Keratinocyte (primary cell): ENCODE results near the gene LOXHD1. TPM values are rescaled to one million over a fixed set of nuclear protein-coding genes. Genes with fewer than 3 reads are reported as not detected.

Source experiments
- DNase-seq: peaks from one replicate; pipeline ENCODE4 v3.0.0-alpha.2; 2011; ENCODE audit warnings: low read depth, missing footprints, low spot score
- FAIRE-seq: peaks from 2 replicates; lab custom pipeline; 2011; peaks lifted over from hg19 to GRCh38; lab: Jason Lieb, UNC
- H2AFZ ChIP-seq: 2 replicates; pipeline ENCODE4 v1.6.0; 2012; ENCODE audit warnings: low read length, control low read depth, inconsistent platforms; ENCODE audit not compliant: control insufficient read depth
- H3K27ac ChIP-seq: 2 replicates; pipeline ENCODE4 v1.5.1; 2011; ENCODE audit warnings: low read length; ENCODE audit not compliant: control insufficient read depth, insufficient read depth
- H3K27me3 ChIP-seq: 3 replicates; pipeline ENCODE4 v1.6.0; 2011; ENCODE audit warnings: low read length; ENCODE audit not compliant: control insufficient read depth, insufficient read depth; ENCODE audit errors: extremely low read depth
- H3K36me3 ChIP-seq, 2 experiments: 2 replicates in 1 of 2; 3 replicates in 1 of 2; pipeline ENCODE4 v1.5.1; 2011; ENCODE audit warnings: low read length in 2 of 2, mild to moderate bottlenecking in 1 of 2; ENCODE audit not compliant: control insufficient read depth in 2 of 2, insufficient read depth in 2 of 2; ENCODE audit errors: extremely low read depth in 1 of 2
- H3K4me1 ChIP-seq: 3 replicates; pipeline ENCODE4 v1.5.1; 2011; ENCODE audit warnings: low read length; ENCODE audit not compliant: control insufficient read depth, insufficient read depth; ENCODE audit errors: extremely low read depth
- H3K4me2 ChIP-seq: 3 replicates; pipeline ENCODE4 v1.6.0; 2011; ENCODE audit warnings: low read depth, low read length; ENCODE audit not compliant: control insufficient read depth, insufficient read depth; ENCODE audit errors: extremely low read depth
- H3K4me3 ChIP-seq, 3 experiments: fragments of 200-600 bp in 1 of 3; sonication (generic) in 1 of 3; 2 replicates in 2 of 3; 3 replicates in 1 of 3; pipeline ENCODE4 v1.5.1; 2011 to 2016; ENCODE audit warnings: low read length in 3 of 3, mild to moderate bottlenecking in 3 of 3, control low read depth in 2 of 3, inconsistent platforms in 1 of 3, low read depth in 1 of 3, mixed read lengths in 1 of 3, mixed run types in 1 of 3, moderate library complexity in 1 of 3; ENCODE audit not compliant: control insufficient read depth in 2 of 3, insufficient read depth in 2 of 3; ENCODE audit errors: extremely low read depth in 1 of 3
- H3K79me2 ChIP-seq: 2 replicates; pipeline ENCODE4 v1.6.0; 2012; ENCODE audit warnings: low read length; ENCODE audit not compliant: control insufficient read depth, insufficient read depth
- H3K9ac ChIP-seq: 3 replicates; pipeline ENCODE4 v1.6.0; 2011; ENCODE audit warnings: low read length; ENCODE audit not compliant: control insufficient read depth, insufficient read depth; ENCODE audit errors: extremely low read depth
- H3K9me1 ChIP-seq: 3 replicates; pipeline ENCODE4 v1.6.0; 2011; ENCODE audit warnings: low read length; ENCODE audit not compliant: control insufficient read depth, insufficient read depth; ENCODE audit errors: extremely low read depth
- H3K9me3 ChIP-seq: 2 replicates; pipeline ENCODE4 v1.5.1; 2012; ENCODE audit warnings: low read depth, low read length; ENCODE audit not compliant: control insufficient read depth
- H4K20me1 ChIP-seq: 3 replicates; pipeline ENCODE4 v1.6.0; 2011; ENCODE audit warnings: low read length; ENCODE audit not compliant: control insufficient read depth, insufficient read depth; ENCODE audit errors: extremely low read depth
- CTCF ChIP-seq, 3 experiments: IDR thresholded peaks in 1 of 3; conservative IDR thresholded peaks in 1 of 3; optimal IDR thresholded peaks in 1 of 3; 2 replicates in 2 of 3; 3 replicates in 1 of 3; pipeline versions ENCODE3 to v1.5.1; 2011; ENCODE audit warnings: low read length in 3 of 3, mild to moderate bottlenecking in 3 of 3, moderate library complexity in 2 of 3, control low read depth in 1 of 3, inconsistent platforms in 1 of 3; ENCODE audit not compliant: insufficient read depth in 2 of 3; ENCODE audit errors: extremely low read depth in 1 of 3
- EZH2 ChIP-seq: IDR thresholded peaks from one replicate; pipeline ENCODE4 v1.6.1; 2012; ENCODE audit warnings: inconsistent platforms, mild to moderate bottlenecking, low read length, moderate library complexity
- dilution Hi-C: fragments of 300-500 bp; cut with MboI; formaldehyde crosslinking; loops from one replicate; pipeline ENCODE4 v1.7.0; 2020; ENCODE audit warnings: low sequenced_read_pairs; ENCODE audit not compliant: extremely low pct_ligation_motif_present
- polyA plus RNA-seq, 5 experiments: library from polyadenylated mRNA; depleted of rRNA in 3 of 5; stranded (reverse) in 3 of 5; stranded (forward) in 1 of 5; unstranded in 1 of 5; fragments of >200 nt; gene quantifications; 1 replicate in 1 of 5; 2 replicates in 3 of 5; 3 replicates in 1 of 5; pipeline versions ENCODE4 v1.2.1 to v1.2.3, GENCODE V29; 2011 to 2012; ENCODE audit warnings: missing spikeins in 2 of 5, low read depth in 1 of 5, low replicate concordance in 1 of 5

Gene LOXHD1
- polyA plus RNA-seq, 1 donor (not counting 4 experiments of a cell fraction or from before 2014, with no cell fraction given), result not detected

GRCh38 chr18:46555724-46556123 is 101.3 kb downstream of the LOXHD1 start:
- Histone ChIP-seq H3K27me3 (no peaks in the 10 kb centered on the region), H3K4me2 (no peak overlapping the region), H3K9ac (no peak overlapping the region), H3K4me1 (no peaks in the 10 kb centered on the region), H4K20me1 (no peaks in the 10 kb centered on the region), H3K9me1 (no peaks in the 10 kb centered on the region), H2AFZ (no peak overlapping the region), H3K4me3 (no peak overlapping the region), H3K27ac (no peak overlapping the region), H3K79me2 (no peaks in the 10 kb centered on the region), H3K9me3 (no peaks in the 10 kb centered on the region), H3K36me3 (no peaks in the 10 kb centered on the region)
- TF ChIP-seq EZH2, result no peak
- peak in 2 of 3 experiments; percentile 29 to 54 for TF ChIP-seq CTCF (optimal IDR thresholded peaks at IDR 0.05 in 1 of 3, IDR thresholded peaks at IDR 0.05 in 1 of 3, conservative IDR thresholded peaks at IDR 0.05 in 1 of 3; ENCODE audit: extremely low read depth in 1 of 3, insufficient read depth in 2 of 3, low read length in 3 of 3)
- no peak for FAIRE-seq
- dilution Hi-C loops, result no loop called here
- no peak for DNase-seq

- no peak overlapping the region for H3K27ac ChIP-seq
- H3K4me1 ChIP-seq, result no peaks in the 10 kb centered on the region
- FAIRE-seq (no peak), DNase-seq (no peak)
- no peak for TF ChIP-seq EZH2
- TF ChIP-seq CTCF (optimal IDR thresholded peaks at IDR 0.05 in 1 of 3, IDR thresholded peaks at IDR 0.05 in 1 of 3, conservative IDR thresholded peaks at IDR 0.05 in 1 of 3; ENCODE audit: extremely low read depth in 1 of 3, insufficient read depth in 2 of 3, low read length in 3 of 3), result no peak
- no peak overlapping the region for H3K4me2 ChIP-seq
- H3K36me3 ChIP-seq, result no peaks in the 10 kb centered on the region
- no peaks in the 10 kb centered on the region for H3K9me3 ChIP-seq
- H3K4me3 ChIP-seq, result no peak overlapping the region
- H4K20me1 ChIP-seq, result no peaks in the 10 kb centered on the region
- dilution Hi-C loops, result no loop called here
- no peaks in the 10 kb centered on the region for H3K79me2 ChIP-seq
- no peak overlapping the region for H2AFZ ChIP-seq
- no peak overlapping the region for H3K9ac ChIP-seq
- no peaks in the 10 kb centered on the region for H3K27me3 ChIP-seq
- H3K9me1 ChIP-seq, result no peaks in the 10 kb centered on the region
These were observed 101.8 kb downstream of the LOXHD1 start for GRCh38 chr18:46555213-46555612.
